Transverse colon (tissue), 4 donors: ENCODE results near the gene SSR4. TPM values are rescaled to one million over a fixed set of nuclear protein-coding genes. Genes with fewer than 3 reads are reported as not detected.

Experiments used
- DNase-seq: peaks from one replicate; pipeline ENCODE4 v3.0.0-alpha.2; 2019
- H3K27ac ChIP-seq, 4 donors: fragments of 200-600 bp; sonication (generic); 2 replicates each; pipeline ENCODE4 v1.5.1; 2016 to 2018; ENCODE audit warnings: inconsistent platforms in 4 of 4
- H3K27me3 ChIP-seq: fragments of 200-600 bp; sonication (generic); 2 replicates; pipeline ENCODE4 v1.5.1; 2017; ENCODE audit warnings: inconsistent platforms
- H3K36me3 ChIP-seq, 4 donors: fragments of 200-600 bp; sonication (generic); 2 replicates each; pipeline ENCODE4 v1.5.1; 2017 to 2019; ENCODE audit warnings: inconsistent platforms in 4 of 4
- H3K4me1 ChIP-seq, 4 donors: fragments of 200-600 bp; sonication (generic); 2 replicates each; pipeline ENCODE4 v1.5.1; 2017 to 2020; ENCODE audit warnings: inconsistent platforms in 4 of 4
- H3K4me3 ChIP-seq, 4 donors: fragments of 200-600 bp; sonication (generic); 1 replicate in 1 of 4; 2 replicates in 3 of 4; pipeline versions ENCODE4 v1.5.1 to v1.6.1; 2017 to 2019; ENCODE audit warnings: inconsistent platforms in 4 of 4
- H3K9me3 ChIP-seq, 2 donors: fragments of 200-600 bp; sonication (generic); 2 replicates each; pipeline ENCODE4 v1.5.1; 2017 to 2019; ENCODE audit warnings: inconsistent platforms in 2 of 2
- CTCF ChIP-seq, 5 experiments: fragments of 200-600 bp in 3 of 5; fragments of 450-650 bp in 2 of 5; sonication (generic) in 3 of 5; IDR thresholded peaks; 1 replicate in 2 of 5; 2 replicates in 3 of 5; pipeline ENCODE4 v1.5.1; 2016 to 2017; ENCODE audit warnings: antibody characterized with exemption in 5 of 5, inconsistent platforms in 3 of 5, mild to moderate bottlenecking in 2 of 5, moderate library complexity in 1 of 5
- EP300 ChIP-seq: sonication (generic); formaldehyde crosslinking; IDR thresholded peaks from one replicate; pipeline ENCODE4 v1.6.1; 2017; ENCODE audit warnings: antibody characterized with exemption, low read depth
- POLR2A ChIP-seq: fragments of 450-650 bp; IDR thresholded peaks from one replicate; pipeline ENCODE4 v1.6.1; 2016; ENCODE audit warnings: antibody characterized with exemption, mild to moderate bottlenecking, moderate library complexity
- POLR2AphosphoS5 ChIP-seq, 3 donors: sonication (generic); formaldehyde crosslinking; IDR thresholded peaks; one replicate each; pipeline ENCODE4 v1.6.1; 2016; ENCODE audit warnings: antibody characterized with exemption in 3 of 3
- WGBS, 2 donors: methylation state at CpG; one replicate each; pipeline ENCODE4 v1.1.5; 2018; ENCODE audit warnings: low coverage in 1 of 2; 5-methylcytosine and 5-hydroxymethylcytosine counted together
- in situ Hi-C, 4 donors: fragments of 200-750 bp; cut with MboI; loops; one replicate each; pipeline versions ENCODE4 v1.15.0 to v1.15.1; 2017; ENCODE audit warnings: low sequenced_read_pairs in 3 of 4, low pct_ligation_motif_present in 1 of 4, low pct_unique_long_range_greater_than_20kb in 1 of 4
- intact Hi-C: fragments of 100-400 bp; cut with DNase I; formaldehyde crosslinking; loops from one replicate; pipeline ENCODE4 v1.15.1; 2023; ENCODE audit warnings: low total_unique reads
- total RNA-seq, 4 donors: library from RNA; depleted of rRNA; stranded (reverse); fragments of >200 nt; gene quantifications; one replicate each; pipeline ENCODE4 v1.1.0, GENCODE V29; 2016

SSR4 gene
- total RNA-seq, 4 donors from 2014 or later: 16.1 to 165 (median 95.8) TPM

GRCh38 chrX:153777261-153778090 lies 17.0 kb upstream of the SSR4 start:
- Histone ChIP-seq H3K27me3 (peaks cover 3% of the 10 kb centered on the region), H3K4me1 (peaks cover 4 to 21% (median 11%) of the 10 kb centered on the region in 4 donors), H3K27ac (no peak overlapping the region), H3K9me3 (no peaks in the 10 kb centered on the region), H3K36me3 (no peaks in the 10 kb centered on the region), H3K4me3 (no peak overlapping the region)
- DNase-seq: no peak
- WGBS, 2 donors: 89% methylated on average over 29 of the region's 34 CpGs; no CpG with 5 or more reads in 1 of the 2 donors
- intact Hi-C loops: no loop called here
- TF ChIP-seq POLR2A (no peak), EP300 (no peak), CTCF (IDR thresholded peaks at IDR 0.05) (no peak), POLR2AphosphoS5 (IDR thresholded peaks at IDR 0.05) (no peak)
- in situ Hi-C loops: loop anchor here in 1 of 4 donors (25.0 kb wide), 1 partner anchor 160 kb away; the partner anchor contains the start of genes ARHGAP4, NAA10 and RENBP

- intact Hi-C loops: no loop called here
- in situ Hi-C loops: loop anchor here in 1 of 4 donors (25.0 kb wide), 1 partner anchor 159 kb away; the partner anchor contains the start of genes ARHGAP4, NAA10 and RENBP
- peaks cover 4 to 21% (median 11%) of the 10 kb centered on the region in 4 donors for H3K4me1 ChIP-seq
Measured at GRCh38 chrX:153778181-153778580, 16.3 kb upstream of the SSR4 start.

GRCh38 chrX:153778684-153779101 lies 15.8 kb upstream of the SSR4 start:
- WGBS, 2 donors: 84% methylated on average over 7 of the region's 16 CpGs; no CpG with 5 or more reads in 1 of the 2 donors
- Histone ChIP-seq H3K4me3 (no peak overlapping the region), H3K27me3 (peaks cover 3% of the 10 kb centered on the region), H3K36me3 (no peaks in the 10 kb centered on the region), H3K4me1 (peaks cover 4 to 21% (median 11%) of the 10 kb centered on the region in 4 donors), H3K9me3 (no peaks in the 10 kb centered on the region), H3K27ac (no peak overlapping the region)
- TF ChIP-seq EP300: no peak
- TF ChIP-seq POLR2AphosphoS5 (IDR thresholded peaks at IDR 0.05): no peak
- no peak for TF ChIP-seq CTCF (IDR thresholded peaks at IDR 0.05)
- TF ChIP-seq POLR2A: no peak
- intact Hi-C loops: no loop called here
- DNase-seq: no peak
- in situ Hi-C loops: loop anchor here in 1 of 4 donors (25.0 kb wide), 1 partner anchor 159 kb away; the partner anchor contains the start of genes ARHGAP4, NAA10 and RENBP

More at GRCh38 chrX:153778181-153778580, 16.3 kb upstream of the SSR4 start:
- H3K27ac ChIP-seq: no peak overlapping the region
- WGBS, 2 donors: 77% methylated on average over 15 of the region's 17 CpGs; no CpG with 5 or more reads in 1 of the 2 donors
- no peaks in the 10 kb centered on the region for H3K9me3 ChIP-seq
- no peak for TF ChIP-seq EP300
- TF ChIP-seq POLR2A: no peak
- TF ChIP-seq CTCF (IDR thresholded peaks at IDR 0.05): no peak
- no peak for TF ChIP-seq POLR2AphosphoS5 (IDR thresholded peaks at IDR 0.05)
- no peak overlapping the region for H3K4me3 ChIP-seq
- no peaks in the 10 kb centered on the region for H3K36me3 ChIP-seq
- H3K27me3 ChIP-seq: peaks cover 3% of the 10 kb centered on the region
- no peak for DNase-seq
